ENCODE measurements around the gene ULK1. TPM values are rescaled to one million over a fixed set of nuclear protein-coding genes. Genes with fewer than 3 reads are reported as not detected.

Gene ULK1
- total and polyA plus RNA-seq, 2 donors (not counting 1 experiment from before 2014, with no cell fraction given) = 3.3 to 14.9 TPM

DNA sequence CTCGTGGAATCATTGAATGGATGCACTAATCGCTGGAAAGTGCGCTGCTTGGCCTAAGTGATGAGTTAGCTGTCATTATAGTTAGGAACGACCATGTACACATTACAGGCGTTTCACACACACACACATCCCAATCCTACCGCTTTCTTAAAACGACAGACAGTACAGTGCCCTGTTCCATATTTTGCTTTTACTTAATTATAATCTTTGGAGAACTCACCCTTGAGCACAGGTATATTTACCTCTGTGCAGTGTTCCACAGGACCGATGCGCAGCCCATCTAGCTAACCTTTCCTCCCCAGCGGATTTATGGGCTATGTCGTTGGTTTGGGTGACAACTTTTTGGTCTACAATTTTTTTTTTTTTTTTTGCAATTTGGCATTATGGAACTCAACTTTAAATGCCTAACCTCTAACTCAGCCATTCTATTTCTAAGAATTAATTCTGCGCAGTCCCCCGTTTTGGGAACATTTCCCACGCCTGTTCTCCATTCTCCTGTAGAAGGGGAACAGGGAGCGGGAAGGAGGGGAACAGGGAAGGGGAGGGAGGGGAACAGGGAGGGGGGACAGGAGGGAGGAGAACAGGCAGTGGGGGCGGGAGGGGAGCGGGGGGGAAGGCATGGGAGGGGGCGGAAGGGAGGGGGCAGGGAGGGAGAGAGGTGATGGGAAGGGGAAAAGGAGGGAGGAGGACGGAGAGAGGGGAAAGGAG lies 663 bp upstream of the ULK1 start:
- TF ChIP-seq, protein P1, sequence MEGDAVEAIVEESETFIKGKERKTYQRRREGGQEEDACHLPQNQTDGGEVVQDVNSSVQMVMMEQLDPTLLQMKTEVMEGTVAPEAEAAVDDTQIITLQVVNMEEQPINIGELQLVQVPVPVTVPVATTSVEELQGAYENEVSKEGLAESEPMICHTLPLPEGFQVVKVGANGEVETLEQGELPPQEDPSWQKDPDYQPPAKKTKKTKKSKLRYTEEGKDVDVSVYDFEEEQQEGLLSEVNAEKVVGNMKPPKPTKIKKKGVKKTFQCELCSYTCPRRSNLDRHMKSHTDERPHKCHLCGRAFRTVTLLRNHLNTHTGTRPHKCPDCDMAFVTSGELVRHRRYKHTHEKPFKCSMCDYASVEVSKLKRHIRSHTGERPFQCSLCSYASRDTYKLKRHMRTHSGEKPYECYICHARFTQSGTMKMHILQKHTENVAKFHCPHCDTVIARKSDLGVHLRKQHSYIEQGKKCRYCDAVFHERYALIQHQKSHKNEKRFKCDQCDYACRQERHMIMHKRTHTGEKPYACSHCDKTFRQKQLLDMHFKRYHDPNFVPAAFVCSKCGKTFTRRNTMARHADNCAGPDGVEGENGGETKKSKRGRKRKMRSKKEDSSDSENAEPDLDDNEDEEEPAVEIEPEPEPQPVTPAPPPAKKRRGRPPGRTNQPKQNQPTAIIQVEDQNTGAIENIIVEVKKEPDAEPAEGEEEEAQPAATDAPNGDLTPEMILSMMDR (conservative IDR thresholded peaks at IDR 0.05 in 1 of 2, IDR thresholded peaks at IDR 0.05 in 1 of 2; ENCODE audit: low read depth in 1 of 2, low read length in 2 of 2) = no peak
- no peak for TF ChIP-seq EZH2 (IDR thresholded peaks at IDR 0.05; ENCODE audit: low read length, missing control alignments)
- no peak overlapping the region for H3K4me2 ChIP-seq (ENCODE audit: extremely low read depth, insufficient read depth, low read length)

DNA sequence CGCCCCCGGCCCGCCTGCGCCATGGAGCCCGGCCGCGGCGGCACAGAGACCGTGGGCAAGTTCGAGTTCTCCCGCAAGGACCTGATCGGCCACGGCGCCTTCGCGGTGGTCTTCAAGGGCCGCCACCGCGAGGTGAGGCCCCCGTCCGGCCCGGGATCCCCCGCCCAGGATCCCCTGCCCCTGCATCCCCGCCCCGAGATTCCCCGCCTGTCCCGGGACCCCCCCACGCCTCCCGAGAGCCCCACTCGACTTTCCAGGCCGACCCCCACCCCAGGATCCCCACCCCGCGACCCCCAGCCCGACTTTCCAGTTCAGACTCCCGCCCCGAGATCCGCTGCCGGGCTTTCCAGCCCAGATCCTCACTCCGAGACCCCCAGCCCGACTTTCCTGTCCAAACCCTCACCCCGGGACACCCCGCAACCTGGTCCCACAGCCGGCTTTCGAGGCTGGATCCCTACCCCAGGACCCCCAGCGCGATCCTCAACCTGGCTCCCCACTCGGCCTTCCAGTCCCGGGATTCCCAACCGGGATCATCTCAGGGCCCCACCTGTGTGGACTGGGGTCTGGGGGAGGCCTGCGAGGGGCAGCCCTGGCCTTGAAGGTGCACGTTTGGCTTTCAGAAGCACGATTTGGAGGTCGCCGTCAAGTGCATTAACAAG lies 688 bp downstream of the ULK1 start:
- Histone ChIP-seq H4K20me1 (ENCODE audit: control insufficient read depth, extremely low read depth, insufficient read depth, low read length) (no peaks in the 10 kb centered on the region), H3K27ac (ENCODE audit: insufficient read depth, low read length) (peak overlapping the region; percentile 91), H3K79me2 (ENCODE audit: control insufficient read depth, insufficient read depth, low read length) (peaks cover 4% of the 10 kb centered on the region), H3K4me3 (replicated peaks in 1 of 4; ENCODE audit: control extremely low read depth in 1 of 4, insufficient read depth in 1 of 4, low read depth in 3 of 4, low read length in 4 of 4) (peak overlapping the region; percentile 38 to 77 (median 56)), H3K4me2 (ENCODE audit: extremely low read depth, insufficient read depth, low read length) (peak overlapping the region; percentile 97), H3K4me1 (ENCODE audit: control insufficient read depth, extremely low read depth, insufficient read depth, low read length) (peaks cover 7% of the 10 kb centered on the region), H3K9ac (ENCODE audit: insufficient read depth, low read length) (peak overlapping the region; percentile 84), H3K27me3 (ENCODE audit: control insufficient read depth, insufficient read depth, low read length) (no peaks in the 10 kb centered on the region), H3K36me3 (ENCODE audit: control insufficient read depth, insufficient read depth, low read length) (no peaks in the 10 kb centered on the region), H3K9me3 (ENCODE audit: control insufficient read depth, insufficient read depth, low read depth, low read length) (no peaks in the 10 kb centered on the region), H2AFZ (ENCODE audit: low read length) (no peak overlapping the region)
- DNase-seq (ENCODE audit: low read depth in 2 of 2) = no peak
- no peak for TF ChIP-seq EZH2 (IDR thresholded peaks at IDR 0.05; ENCODE audit: low read length, missing control alignments)
- TF ChIP-seq, protein P1 (conservative IDR thresholded peaks at IDR 0.05 in 1 of 2, IDR thresholded peaks at IDR 0.05 in 1 of 2; ENCODE audit: low read depth in 1 of 2, low read length in 2 of 2) = no peak

More for the DNA sequence above, 663 bp upstream of the ULK1 start:
- DNase-seq (ENCODE audit: low read depth in 2 of 2) = no peak
- H3K79me2 ChIP-seq (ENCODE audit: control insufficient read depth, insufficient read depth, low read length) = peaks cover 4% of the 10 kb centered on the region
- H3K9ac ChIP-seq (ENCODE audit: insufficient read depth, low read length) = no peak overlapping the region
- H3K4me3 ChIP-seq (replicated peaks in 1 of 4; ENCODE audit: control extremely low read depth in 1 of 4, insufficient read depth in 1 of 4, low read depth in 3 of 4, low read length in 4 of 4) = no peak overlapping the region
- H3K27me3 ChIP-seq (ENCODE audit: control insufficient read depth, insufficient read depth, low read length) = no peaks in the 10 kb centered on the region
- no peak overlapping the region for H3K27ac ChIP-seq (ENCODE audit: insufficient read depth, low read length)
- H3K36me3 ChIP-seq (ENCODE audit: control insufficient read depth, insufficient read depth, low read length) = no peaks in the 10 kb centered on the region
- H4K20me1 ChIP-seq (ENCODE audit: control insufficient read depth, extremely low read depth, insufficient read depth, low read length) = no peaks in the 10 kb centered on the region
- H3K9me3 ChIP-seq (ENCODE audit: control insufficient read depth, insufficient read depth, low read depth, low read length) = no peaks in the 10 kb centered on the region
- H2AFZ ChIP-seq (ENCODE audit: low read length) = no peak overlapping the region
- H3K4me1 ChIP-seq (ENCODE audit: control insufficient read depth, extremely low read depth, insufficient read depth, low read length) = peaks cover 7% of the 10 kb centered on the region

DNA sequence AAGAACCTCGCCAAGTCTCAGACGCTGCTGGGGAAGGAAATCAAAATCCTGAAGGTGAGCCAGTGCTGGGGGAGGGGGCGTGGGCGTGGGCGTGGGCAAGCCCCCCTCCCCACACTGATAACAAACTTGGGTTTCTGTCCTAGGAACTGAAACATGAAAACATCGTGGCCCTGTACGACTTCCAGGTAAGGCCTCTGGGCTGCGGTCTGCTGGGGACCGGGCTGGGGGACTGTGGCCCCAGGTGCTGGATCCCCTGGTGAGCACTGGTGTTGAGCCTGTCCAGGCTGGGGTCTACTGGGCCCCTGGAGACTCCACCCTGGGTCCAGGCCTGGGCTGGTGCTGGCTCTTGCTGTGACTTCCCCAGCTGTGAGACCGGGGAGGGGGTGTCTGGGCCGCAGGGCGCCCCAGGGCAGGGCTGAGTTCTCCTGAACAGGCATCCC lies 1.2 kb downstream of the ULK1 start:
- DNase-seq (ENCODE audit: low read depth in 2 of 2) = no peak

More for the DNA sequence above, 1.2 kb downstream of the ULK1 start:
- Histone ChIP-seq H3K4me1 (ENCODE audit: control insufficient read depth, extremely low read depth, insufficient read depth, low read length) (peaks cover 7% of the 10 kb centered on the region), H3K4me2 (ENCODE audit: extremely low read depth, insufficient read depth, low read length) (peak overlapping the region; percentile 97), H3K4me3 (replicated peaks in 1 of 4; ENCODE audit: control extremely low read depth in 1 of 4, insufficient read depth in 1 of 4, low read depth in 3 of 4, low read length in 4 of 4) (peak overlapping the region; percentile 38 to 77 (median 56)), H3K9ac (ENCODE audit: insufficient read depth, low read length) (peak overlapping the region; percentile 84), H2AFZ (ENCODE audit: low read length) (no peak overlapping the region), H3K27ac (ENCODE audit: insufficient read depth, low read length) (peak overlapping the region; percentile 91), H3K36me3 (ENCODE audit: control insufficient read depth, insufficient read depth, low read length) (no peaks in the 10 kb centered on the region), H3K27me3 (ENCODE audit: control insufficient read depth, insufficient read depth, low read length) (no peaks in the 10 kb centered on the region), H3K79me2 (ENCODE audit: control insufficient read depth, insufficient read depth, low read length) (peaks cover 4% of the 10 kb centered on the region), H4K20me1 (ENCODE audit: control insufficient read depth, extremely low read depth, insufficient read depth, low read length) (no peaks in the 10 kb centered on the region), H3K9me3 (ENCODE audit: control insufficient read depth, insufficient read depth, low read depth, low read length) (no peaks in the 10 kb centered on the region)
- TF ChIP-seq, protein P1 (conservative IDR thresholded peaks at IDR 0.05 in 1 of 2, IDR thresholded peaks at IDR 0.05 in 1 of 2; ENCODE audit: low read depth in 1 of 2, low read length in 2 of 2) = no peak
- TF ChIP-seq EZH2 (IDR thresholded peaks at IDR 0.05; ENCODE audit: low read length, missing control alignments) = no peak
